ENCODE measurements around the gene CHPF2.

DNA sequence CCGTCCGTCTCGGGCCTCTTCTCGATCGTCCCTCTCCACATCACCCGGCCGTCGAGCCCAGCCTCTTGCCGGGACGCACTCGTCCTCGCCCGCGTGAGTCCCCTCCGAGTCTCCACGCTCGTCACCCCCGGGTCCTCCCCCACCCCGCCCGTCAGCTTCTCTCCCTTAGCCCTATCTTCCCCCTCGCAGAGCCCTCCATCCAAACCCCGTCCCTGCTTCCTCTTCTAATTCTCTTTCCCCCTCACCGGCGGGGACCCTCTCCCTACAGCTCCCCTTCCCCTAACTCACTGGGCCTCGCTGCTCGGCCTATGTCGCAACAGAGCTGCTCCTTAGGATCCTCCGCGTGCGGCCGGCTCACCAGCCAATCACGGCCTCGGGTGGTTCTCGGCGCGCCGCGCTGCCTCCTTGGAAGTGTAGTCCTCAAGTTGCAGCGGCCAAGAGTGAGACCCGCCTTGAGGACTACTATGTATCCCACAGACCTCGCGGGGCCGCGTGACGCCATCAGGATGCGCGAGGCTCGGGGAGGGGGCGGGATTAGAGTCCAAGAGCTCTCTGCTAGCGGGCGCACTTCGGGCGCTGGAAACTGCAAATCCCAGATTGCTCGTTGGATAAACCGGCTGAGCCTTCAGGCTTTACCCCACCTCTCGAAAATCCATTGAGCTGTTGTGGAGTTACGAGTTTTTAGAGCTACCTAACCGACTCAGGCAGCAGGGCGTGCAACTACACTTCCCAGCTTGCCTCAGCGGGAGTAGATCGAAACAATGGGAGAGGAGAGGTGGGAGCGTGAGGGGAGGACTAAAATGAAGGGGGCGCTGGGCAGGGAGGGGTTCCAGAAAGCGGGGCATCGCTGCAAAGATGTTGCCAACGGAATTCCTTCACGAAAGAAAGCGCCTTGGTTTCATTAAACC, 5.2 kb upstream of the CHPF2 start, which contains the start of gene ABCF2:
- TF ChIP-seq ZFX (IDR thresholded peaks at IDR 0.05; ENCODE audit: borderline replicate concordance): no peak
- TF ChIP-seq, protein P1, sequence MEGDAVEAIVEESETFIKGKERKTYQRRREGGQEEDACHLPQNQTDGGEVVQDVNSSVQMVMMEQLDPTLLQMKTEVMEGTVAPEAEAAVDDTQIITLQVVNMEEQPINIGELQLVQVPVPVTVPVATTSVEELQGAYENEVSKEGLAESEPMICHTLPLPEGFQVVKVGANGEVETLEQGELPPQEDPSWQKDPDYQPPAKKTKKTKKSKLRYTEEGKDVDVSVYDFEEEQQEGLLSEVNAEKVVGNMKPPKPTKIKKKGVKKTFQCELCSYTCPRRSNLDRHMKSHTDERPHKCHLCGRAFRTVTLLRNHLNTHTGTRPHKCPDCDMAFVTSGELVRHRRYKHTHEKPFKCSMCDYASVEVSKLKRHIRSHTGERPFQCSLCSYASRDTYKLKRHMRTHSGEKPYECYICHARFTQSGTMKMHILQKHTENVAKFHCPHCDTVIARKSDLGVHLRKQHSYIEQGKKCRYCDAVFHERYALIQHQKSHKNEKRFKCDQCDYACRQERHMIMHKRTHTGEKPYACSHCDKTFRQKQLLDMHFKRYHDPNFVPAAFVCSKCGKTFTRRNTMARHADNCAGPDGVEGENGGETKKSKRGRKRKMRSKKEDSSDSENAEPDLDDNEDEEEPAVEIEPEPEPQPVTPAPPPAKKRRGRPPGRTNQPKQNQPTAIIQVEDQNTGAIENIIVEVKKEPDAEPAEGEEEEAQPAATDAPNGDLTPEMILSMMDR (IDR thresholded peaks at IDR 0.05): peak; percentile 28; the same call in 1 of the 2 replicates

Measured in 22Rv1 (cell line).